ENCODE measurements around the gene ACOXL. TPM values are rescaled to one million over a fixed set of nuclear protein-coding genes. Genes with fewer than 3 reads are reported as not detected.
"Not testable (repeated sequence)": the region's sequence is repeated elsewhere in the genome, so short reads cannot be mapped to it uniquely, and the experiment has no call there.

ACOXL gene
- total RNA-seq, 4 donors from 2014 or later, result 1.2 to 10.6 (median 2.1) TPM

DNA sequence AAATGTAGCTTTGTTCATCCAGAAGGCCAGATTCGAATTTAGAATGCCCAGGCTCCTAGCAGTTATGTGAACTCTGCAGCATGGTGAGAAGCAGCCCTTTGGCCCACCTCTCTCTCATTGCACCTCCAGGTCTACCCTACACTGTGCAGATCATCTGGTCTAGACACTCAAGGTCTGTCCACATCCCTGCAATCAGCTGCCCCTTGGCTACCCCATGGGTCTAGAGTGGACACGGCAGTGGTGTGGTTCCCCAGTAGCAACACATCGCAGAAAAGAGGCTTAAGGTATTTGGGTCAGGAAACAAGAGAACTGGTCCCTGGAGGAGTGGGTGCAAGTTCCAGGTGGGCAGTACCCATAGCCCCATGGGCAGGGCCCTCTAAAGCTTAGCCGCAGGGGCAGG lies 311.7 kb downstream of the ACOXL start:
- DNase-seq, result no peak
- WGBS, 2 donors, result 64 to 83% methylated on average over 4 of the region's 4 CpGs
- TF ChIP-seq POLR2A (IDR thresholded peaks at IDR 0.05) (no peak), CTCF (IDR thresholded peaks at IDR 0.05) (no peak)
- no peaks in the 10 kb centered on the region for H3K27me3 ChIP-seq
- H3K9me3 ChIP-seq, result no peaks in the 10 kb centered on the region
- peaks cover 4% of the 10 kb centered on the region in 2 donors for H3K4me1 ChIP-seq
- no peaks in the 10 kb centered on the region for H3K36me3 ChIP-seq
- H3K4me3 ChIP-seq (replicated peaks in 1 of 3), result no peak overlapping the region
- intact Hi-C loops (cut with DNase I), result no loop called here
- no peak overlapping the region for H3K27ac ChIP-seq

DNA sequence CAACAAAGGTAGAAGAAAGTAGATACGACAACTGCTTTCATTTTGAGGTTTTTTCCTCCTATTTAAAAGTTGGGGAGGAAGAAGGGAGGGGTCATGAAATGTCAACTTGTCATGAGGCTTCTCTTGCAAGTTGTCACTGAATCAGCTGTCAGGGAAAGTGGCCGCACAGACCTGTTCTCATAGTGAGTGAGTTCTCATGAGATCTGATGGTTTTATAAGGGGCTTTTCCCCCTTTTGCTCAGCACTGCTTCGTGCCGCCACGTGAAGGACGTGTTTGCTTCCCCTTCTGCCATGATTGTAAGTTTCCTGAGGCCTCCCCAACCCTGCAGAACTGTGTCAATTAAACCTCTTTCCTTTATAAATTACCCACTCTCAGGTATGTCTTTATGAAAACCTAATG lies 312.9 kb downstream of the ACOXL start:
- H3K27ac ChIP-seq; DNase-seq; H3K4me1 ChIP-seq; intact Hi-C loops (cut with DNase I); H3K36me3 ChIP-seq; H3K4me3 ChIP-seq (replicated peaks in 1 of 3); H3K9me3 ChIP-seq; H3K27me3 ChIP-seq: not testable (repeated sequence)
- 95 to 97% methylated on average over 6 of the region's 6 CpGs for WGBS, 2 donors

DNA sequence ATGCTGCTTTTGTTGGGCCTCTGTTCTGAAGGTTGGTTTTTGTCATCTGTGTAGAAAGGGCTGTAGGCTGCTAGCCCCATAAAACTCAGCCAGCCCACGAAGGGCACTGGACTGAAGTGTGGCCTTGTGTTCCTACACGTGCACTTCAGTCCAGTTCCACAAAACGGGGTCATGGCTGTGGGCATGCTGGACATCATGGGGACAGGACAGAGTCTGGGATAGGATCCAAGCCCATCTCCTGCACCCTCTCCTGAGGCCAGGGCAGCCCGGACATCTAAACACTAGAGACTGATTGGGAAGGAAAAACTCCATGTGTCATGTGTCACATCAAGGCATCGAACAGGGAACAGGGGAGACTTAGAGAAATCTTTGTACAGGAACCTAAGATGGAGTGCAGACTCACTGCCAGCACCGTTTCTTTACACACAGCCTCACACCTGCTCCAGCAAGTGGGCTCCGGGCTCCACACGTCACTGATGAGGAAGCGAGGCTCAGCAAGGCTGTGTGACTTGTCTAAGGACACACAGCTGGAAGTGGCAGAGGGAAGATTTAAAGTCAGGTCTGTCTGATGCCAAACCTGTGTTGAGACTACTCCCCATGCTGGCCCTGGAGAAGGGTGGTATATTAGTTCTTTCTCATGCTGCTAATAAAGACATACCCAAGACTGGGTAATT lies 313.5 kb downstream of the ACOXL start:
- Histone ChIP-seq H3K9me3 (no peaks in the 10 kb centered on the region), H3K27ac (no peak overlapping the region), H3K36me3 (no peaks in the 10 kb centered on the region), H3K27me3 (no peaks in the 10 kb centered on the region), H3K4me3 (replicated peaks in 1 of 3) (no peak overlapping the region), H3K4me1 (no peaks in the 10 kb centered on the region)
- DNase-seq, result no peak
- TF ChIP-seq POLR2A (IDR thresholded peaks at IDR 0.05) (no peak), CTCF (IDR thresholded peaks at IDR 0.05) (no peak)
- intact Hi-C loops (cut with DNase I), result no loop called here
- 86 to 88% methylated on average over 9 of the region's 9 CpGs for WGBS, 2 donors

DNA sequence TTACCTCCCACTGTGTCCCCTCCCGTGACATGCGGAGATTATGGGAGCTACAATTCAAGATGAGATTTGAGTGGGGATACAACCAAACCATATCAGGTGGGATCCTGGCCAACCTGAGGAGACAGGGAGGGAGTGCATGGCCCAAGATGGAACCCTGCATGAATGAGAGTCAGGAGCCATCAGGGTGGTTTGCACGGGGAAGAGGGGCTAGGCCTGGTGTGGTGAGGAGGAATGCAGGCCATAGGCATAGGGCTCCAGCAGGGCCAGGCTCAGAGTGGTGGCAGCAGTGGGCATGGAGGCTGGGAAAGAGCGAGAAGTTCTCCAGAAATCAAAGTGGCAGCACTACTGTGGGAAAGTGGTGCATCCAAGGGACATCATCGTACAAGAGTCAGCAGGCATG lies 314.3 kb downstream of the ACOXL start:
- Histone ChIP-seq H3K9me3 (no peaks in the 10 kb centered on the region), H3K27me3 (no peaks in the 10 kb centered on the region), H3K4me3 (replicated peaks in 1 of 3) (no peak overlapping the region), H3K4me1 (no peaks in the 10 kb centered on the region), H3K36me3 (no peaks in the 10 kb centered on the region), H3K27ac (no peak overlapping the region)
- 91 to 94% methylated on average over 5 of the region's 5 CpGs for WGBS, 2 donors
- TF ChIP-seq CTCF (IDR thresholded peaks at IDR 0.05) (no peak), POLR2A (IDR thresholded peaks at IDR 0.05) (no peak)
- no peak for DNase-seq
- intact Hi-C loops (cut with DNase I), result no loop called here

DNA sequence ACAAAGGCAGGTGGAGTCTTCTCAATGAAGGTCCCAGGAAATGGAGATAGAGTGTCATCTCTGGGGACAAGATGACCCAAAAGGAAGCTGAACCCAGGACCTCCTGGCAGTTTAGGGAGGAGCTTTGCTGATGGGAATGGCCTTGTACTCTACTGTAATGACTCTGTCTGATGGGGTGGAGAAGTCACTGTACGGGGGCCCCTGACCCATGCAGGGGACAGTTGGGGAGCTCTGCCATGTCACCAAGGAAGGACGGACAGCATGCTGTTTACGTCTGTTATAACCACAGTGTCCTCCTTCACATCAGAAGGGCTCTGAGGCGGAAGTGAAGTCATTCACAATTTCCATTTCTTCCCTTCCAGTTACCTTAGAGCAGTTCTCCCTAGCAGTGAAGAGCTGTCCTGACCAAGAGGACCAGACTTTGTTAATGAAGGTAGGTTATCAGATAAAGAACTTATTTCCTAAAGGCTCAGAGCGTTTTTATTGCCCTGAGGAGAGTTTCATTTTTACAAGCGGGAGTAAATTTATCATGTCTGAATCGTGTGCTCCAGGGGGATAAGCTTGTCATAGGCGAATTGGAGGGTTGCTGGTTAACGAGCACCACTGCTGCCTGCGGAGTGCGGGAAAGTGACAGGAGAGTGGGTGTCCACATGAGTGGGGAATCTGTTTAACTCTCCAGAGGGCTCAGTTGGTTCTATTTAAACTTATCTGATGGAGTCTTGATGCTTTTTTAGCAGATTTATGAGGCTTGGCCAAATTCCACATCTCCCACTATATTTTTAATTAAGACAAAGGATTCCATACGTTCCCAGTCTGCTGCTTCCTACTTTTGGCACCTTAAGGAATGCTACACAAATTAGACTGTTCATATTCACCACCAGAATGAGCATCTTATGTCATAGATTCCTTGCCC lies 316.7 kb downstream of the ACOXL start:
- DNase-seq, result no peak
- H3K9me3 ChIP-seq, result no peaks in the 10 kb centered on the region
- H3K36me3 ChIP-seq, result no peaks in the 10 kb centered on the region
- H3K4me3 ChIP-seq (replicated peaks in 1 of 3), result no peak overlapping the region
- peaks cover 3% of the 10 kb centered on the region in 2 donors for H3K4me1 ChIP-seq
- H3K27me3 ChIP-seq, result no peaks in the 10 kb centered on the region
- WGBS, 2 donors, result 78 to 88% methylated on average over 12 of the region's 12 CpGs
- TF ChIP-seq POLR2A (IDR thresholded peaks at IDR 0.05) (no peak), CTCF (IDR thresholded peaks at IDR 0.05) (no peak)
- intact Hi-C loops (cut with DNase I), result no loop called here
- H3K27ac ChIP-seq, result no peak overlapping the region
